ENCODE measurements around the gene METAP1D.
A peak's percentile ranks its signal among the peaks of the same experiment; 100 is the strongest.
"Not testable (repeated sequence)": the region's sequence is repeated elsewhere in the genome, so short reads cannot be mapped to it uniquely, and the experiment has no call there.

Gene METAP1D

DNA sequence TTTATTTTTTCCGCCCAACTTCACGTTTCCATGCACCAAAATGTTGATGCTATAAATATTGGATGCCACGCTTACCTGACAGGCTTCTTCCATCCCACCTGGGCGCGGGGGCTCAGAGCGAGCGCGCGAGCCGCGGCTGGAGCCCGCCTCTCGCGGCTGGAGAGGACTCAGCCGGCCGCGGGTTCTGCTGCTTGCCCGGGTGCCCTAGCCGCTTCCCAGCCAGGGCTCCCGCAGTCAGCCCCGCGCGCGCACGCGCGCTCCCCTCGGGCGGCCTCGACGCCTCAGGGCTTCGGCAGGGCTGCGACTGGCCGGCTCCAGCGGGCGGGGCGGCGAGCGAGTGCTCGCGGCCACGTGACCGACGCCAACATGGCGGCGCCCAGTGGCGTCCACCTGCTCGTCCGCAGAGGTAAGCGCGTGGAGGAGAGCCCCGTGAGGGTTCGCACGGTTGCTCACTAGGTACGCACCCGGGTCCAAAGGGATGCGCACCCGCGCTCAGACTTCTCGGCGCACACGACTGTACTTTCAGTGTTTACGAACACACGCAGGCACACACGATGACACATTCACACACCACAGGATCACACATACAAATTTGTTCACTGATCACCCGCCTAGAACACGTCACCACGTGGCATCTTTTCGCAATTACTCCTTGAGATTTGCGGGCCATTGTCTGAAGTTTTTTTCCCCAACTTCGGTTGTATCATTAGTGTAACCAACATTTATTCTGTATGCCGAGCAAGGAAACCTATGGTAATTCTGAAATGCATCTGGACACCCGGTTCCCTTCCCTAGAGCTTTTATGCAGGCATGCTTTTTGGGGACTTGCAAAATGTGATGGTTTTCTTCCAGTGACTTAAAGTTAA lies at the start of gene METAP1D:
METAP1D (plus strand) TSS at position 350 of the 866 bp plus-strand sequence; CDS start at position 367, 17 bp downstream.
- peak; percentile 45 for DNase-seq

- no peak for DNase-seq
Measured at GRCh38 chr2:171952276-171952675, 47.5 kb upstream of the METAP1D start.

- no peak for DNase-seq
Measured at GRCh38 chr2:171952748-171953147, 47.0 kb upstream of the METAP1D start.

GRCh38 chr2:171956135-171956825 lies 43.5 kb upstream of the METAP1D start:
- no peak for DNase-seq

DNA sequence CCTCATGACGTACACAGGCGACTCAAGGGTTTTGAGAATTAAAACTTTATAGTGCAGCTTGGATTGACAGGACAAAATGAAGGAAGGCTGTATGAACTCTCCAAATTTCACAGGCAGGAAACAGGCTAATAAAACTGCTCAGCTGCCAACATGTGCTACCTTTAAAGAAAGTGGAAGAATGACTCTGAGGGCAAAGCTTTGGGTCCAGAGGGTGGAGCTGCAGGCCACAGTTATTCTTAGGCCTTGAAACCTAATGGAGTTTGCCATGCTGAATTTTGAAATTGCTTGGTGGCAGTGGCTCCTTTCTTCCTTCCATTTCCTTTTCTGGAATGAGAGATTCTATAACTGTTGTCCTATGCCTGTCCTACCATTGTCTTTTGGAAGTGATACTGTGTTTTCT lies 42.7 kb upstream of the METAP1D start:
- DNase-seq = no peak

DNA sequence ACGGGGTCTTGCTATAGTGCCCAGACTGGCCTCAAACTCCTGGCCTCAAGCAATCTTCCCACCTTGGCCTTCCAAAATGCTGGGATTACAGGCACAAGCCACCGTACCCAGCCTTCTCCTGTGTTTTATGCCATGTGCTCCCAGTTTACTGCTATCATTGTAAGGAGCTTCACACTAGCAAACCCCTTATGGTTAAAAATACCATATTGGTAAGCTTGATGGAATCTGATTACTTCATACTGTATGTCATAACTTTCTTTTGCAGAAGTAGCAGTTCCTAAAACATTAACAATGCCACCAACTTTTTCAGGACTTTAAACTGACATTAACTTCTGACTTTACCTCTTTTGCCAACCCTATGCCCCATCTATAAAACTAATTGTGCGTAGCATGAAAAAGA lies 41.3 kb upstream of the METAP1D start:
- DNase-seq = no peak

- DNase-seq = no peak
Measured at GRCh38 chr2:171959998-171960397, 39.8 kb upstream of the METAP1D start.

- no peak for DNase-seq
Measured at GRCh38 chr2:171960570-171960969, 39.2 kb upstream of the METAP1D start.

GRCh38 chr2:171963198-171963597 lies 36.6 kb upstream of the METAP1D start:
- DNase-seq = no peak

DNA sequence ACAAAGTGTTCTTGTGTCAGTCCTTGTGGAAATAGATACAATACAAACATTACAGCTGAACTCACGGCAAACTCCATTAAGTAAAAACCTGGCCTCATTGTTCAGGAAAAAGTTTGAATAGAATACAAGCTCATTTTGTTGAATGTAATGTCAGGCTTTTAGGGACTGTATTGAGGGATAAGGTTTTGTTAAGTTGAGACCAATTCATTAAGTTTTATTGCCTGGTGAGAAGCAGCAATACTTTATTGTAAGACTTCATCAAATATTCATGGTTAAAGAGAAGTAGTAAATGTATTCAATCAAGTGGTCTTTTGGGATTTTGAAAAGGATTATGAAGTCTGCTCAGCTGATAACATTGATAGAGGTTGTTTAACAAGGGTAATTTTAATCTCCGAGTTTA lies 35.4 kb upstream of the METAP1D start:
- DNase-seq = no peak

GRCh38 chr2:171965238-171965637 lies 34.5 kb upstream of the METAP1D start:
- no peak for DNase-seq

- no peak for DNase-seq
Measured at GRCh38 chr2:171965661-171966060, 34.1 kb upstream of the METAP1D start.

DNA sequence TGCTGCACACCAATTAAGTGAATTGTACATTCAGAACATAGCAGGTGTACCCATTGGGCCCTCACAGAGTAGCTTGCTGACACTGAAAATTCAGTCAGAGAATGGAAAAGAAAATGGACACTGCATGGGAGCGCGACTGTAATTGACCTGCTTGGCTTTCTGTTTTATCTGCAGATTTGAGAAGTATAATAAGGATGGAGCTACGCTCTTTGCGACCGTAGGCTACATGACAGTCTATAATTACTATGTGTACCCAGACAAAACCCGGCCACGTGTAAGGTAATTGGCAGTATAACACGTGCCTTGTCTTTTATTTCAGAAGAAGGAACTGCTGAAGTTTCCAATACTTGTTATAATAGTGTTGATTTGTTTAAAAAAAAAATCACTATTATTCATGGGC lies 33.5 kb upstream of the METAP1D start:
- DNase-seq = no peak

- DNase-seq = no peak
Measured at GRCh38 chr2:171966688-171967087, 33.1 kb upstream of the METAP1D start.

- no peak for DNase-seq
Measured at GRCh38 chr2:171968509-171968908, 31.2 kb upstream of the METAP1D start.

- no peak for DNase-seq
Measured at GRCh38 chr2:171972329-171972982, 27.3 kb upstream of the METAP1D start.

GRCh38 chr2:171979103-171979502 lies 20.6 kb upstream of the METAP1D start:
- no peak for DNase-seq

DNA sequence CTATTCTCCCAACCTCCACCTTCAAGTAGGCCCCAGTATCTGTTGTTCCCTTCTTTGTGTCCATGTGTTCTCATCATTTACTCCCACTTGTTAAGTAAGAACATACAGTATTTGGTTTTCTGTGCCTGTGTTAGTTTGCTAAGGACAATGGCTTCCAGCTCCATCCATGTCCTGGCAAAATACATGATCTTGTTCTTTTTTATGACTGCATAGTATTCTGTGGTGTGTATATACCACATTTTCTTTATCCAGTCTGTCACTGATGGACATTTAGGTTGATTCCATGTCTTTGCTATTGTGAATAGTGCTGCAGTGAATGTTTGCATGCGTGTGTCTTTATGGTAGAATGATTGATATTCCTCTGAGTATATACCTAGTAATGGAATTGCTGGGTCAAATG lies 15.8 kb upstream of the METAP1D start:
- DNase-seq = not testable (repeated sequence)

DNA sequence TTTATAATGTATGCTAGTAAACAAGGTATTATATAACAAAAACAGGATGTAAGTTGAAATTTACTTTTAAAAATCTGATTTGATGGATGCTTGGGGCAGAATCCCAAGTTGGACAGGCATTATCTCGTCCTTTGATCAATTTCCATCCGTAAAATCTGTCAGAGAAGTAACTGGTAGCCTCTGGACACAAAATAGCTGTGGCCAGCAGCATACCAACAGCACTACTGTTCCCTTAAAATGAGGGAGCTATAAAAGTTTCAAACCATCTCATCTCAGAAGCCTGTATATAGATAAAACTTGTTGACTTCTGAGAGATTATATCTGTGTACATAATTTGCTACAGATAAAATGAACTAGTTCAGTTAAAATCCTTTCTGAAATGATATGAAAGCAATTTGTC lies 14.7 kb upstream of the METAP1D start:
- DNase-seq = no peak

- DNase-seq = no peak
Measured at GRCh38 chr2:171986778-171987177, 13.0 kb upstream of the METAP1D start.

GRCh38 chr2:171991027-171991426 lies 8.7 kb upstream of the METAP1D start:
- DNase-seq = no peak

DNA sequence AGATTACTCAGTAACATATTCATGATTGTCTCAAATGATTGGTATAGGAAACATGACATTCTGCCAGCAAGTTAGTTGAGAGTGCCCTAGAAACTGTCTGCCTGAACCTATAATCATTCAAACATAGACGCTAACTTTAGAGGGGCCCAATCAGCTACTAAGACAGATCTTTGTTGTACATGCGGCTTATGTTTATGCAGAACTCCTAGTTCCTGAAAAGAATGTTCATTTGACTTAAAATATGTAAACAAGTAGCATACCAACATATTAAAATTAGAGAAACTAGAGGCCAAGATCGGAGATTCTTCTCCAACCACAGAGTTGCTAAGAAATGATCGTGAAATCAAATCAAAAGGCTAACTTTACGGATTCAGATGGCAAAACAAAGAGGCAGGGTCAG lies 4.2 kb upstream of the METAP1D start:
- DNase-seq = no peak

GRCh38 chr2:171996021-171996420 lies 3.7 kb upstream of the METAP1D start:
- DNase-seq = no peak

DNA sequence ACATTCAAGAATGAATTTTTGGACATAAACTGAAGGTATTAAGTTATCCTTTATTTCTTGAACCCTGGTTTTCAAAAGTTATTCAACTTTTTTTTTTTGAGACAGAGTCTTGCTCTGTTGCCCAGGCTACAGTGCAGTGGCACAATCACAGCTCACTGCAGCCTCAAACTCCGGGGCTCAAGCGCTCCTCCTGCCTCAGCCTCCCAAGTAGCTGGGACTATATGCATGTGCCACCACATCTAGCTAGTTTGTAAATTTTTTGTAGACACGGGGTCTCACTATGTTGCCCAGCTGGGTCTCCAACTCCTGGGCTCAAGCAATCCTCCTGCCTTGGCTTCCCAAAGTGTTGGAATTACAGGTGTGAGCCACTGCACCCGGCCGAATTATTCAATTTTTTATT lies 2.7 kb upstream of the METAP1D start:
- not testable (repeated sequence) for DNase-seq
